SU-DHL-6 (cell line): Measurements from ENCODE around the gene RASGRP2.

Experiments
- CTCF ChIP-seq: fragments of 200-600 bp; sonication (generic); IDR thresholded peaks from one replicate; pipeline ENCODE4 v1.5.1; 2017; ENCODE audit warnings: antibody characterized with exemption, mild to moderate bottlenecking, low read length, moderate library complexity; ENCODE audit not compliant: insufficient read depth, poor library complexity, severe bottlenecking
- EZH2phosphoT487 ChIP-seq: fragments of 200-600 bp; sonication (generic), shearing (Covaris generic); conservative IDR thresholded peaks from 2 replicates; pipeline ENCODE4 v1.6.1; 2018; ENCODE audit warnings: mild to moderate bottlenecking, antibody characterized with exemption, low read length, moderate library complexity, mixed read lengths

GRCh38 chr11:64755681-64756361, 11.9 kb upstream of the RASGRP2 start:
- no peak for TF ChIP-seq EZH2phosphoT487
- TF ChIP-seq CTCF: no peak
